ENCODE data around the gene UBR3. TPM values are rescaled to one million over a fixed set of nuclear protein-coding genes. Genes with fewer than 3 reads are reported as not detected.

UBR3 gene
- total and polyA plus RNA-seq, 4 donors, result 9.5 to 137 (median 25.7) TPM

DNA sequence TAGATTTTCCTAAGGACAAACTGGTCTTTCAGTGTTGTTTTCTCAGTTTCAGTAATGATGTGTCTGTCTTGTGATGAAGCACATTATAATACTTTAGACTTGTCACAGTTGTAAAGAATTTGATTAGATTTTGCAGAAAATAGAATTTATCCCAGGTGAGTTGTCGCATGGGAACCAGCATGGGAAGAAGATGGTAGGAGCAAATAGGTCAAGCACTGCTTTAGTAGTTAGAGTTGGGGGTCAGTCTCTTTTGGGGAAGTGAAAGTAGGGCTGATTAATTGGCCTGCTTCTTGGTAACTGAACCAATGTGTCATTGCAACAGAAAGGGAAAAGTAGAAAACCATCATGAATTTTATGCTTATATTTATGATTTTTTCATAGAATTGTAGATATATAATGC, 197.5 kb downstream of the UBR3 start:
- Histone ChIP-seq H3K4me3 (no peak overlapping the region), H3K27me3 (ENCODE audit: control insufficient read depth in 3 of 3, insufficient read depth in 3 of 3, low read length in 2 of 3) (no peaks in the 10 kb centered on the region), H3K9ac (ENCODE audit: insufficient read depth in 1 of 2, low read length in 2 of 2) (no peak overlapping the region), H3K9me3 (ENCODE audit: control insufficient read depth in 4 of 4, insufficient read depth in 3 of 4, low read length in 3 of 4) (no peaks in the 10 kb centered on the region), H3K4me1 (ENCODE audit: control insufficient read depth in 5 of 5, insufficient read depth in 5 of 5, low read length in 5 of 5) (peaks cover 0 to 15% (median 0%) of the 10 kb centered on the region in 5 donors), H3K36me3 (ENCODE audit: control insufficient read depth in 4 of 4, insufficient read depth in 4 of 4, low read length in 4 of 4) (peaks cover 0 to 12% (median 3%) of the 10 kb centered on the region in 4 donors), H3K27ac (ENCODE audit: low read depth in 1 of 2, low read length in 1 of 2) (no peak overlapping the region)
- no peak for TF ChIP-seq CTCF (IDR thresholded peaks at IDR 0.05; ENCODE audit: control extremely low read depth, extremely low read depth)
- no peak for DNase-seq
- WGBS, 2 donors, result 95% methylated on average over 1 of the region's 1 CpG
- ATAC-seq (ENCODE audit: insufficient read depth, low FRiP score), result no peak

DNA sequence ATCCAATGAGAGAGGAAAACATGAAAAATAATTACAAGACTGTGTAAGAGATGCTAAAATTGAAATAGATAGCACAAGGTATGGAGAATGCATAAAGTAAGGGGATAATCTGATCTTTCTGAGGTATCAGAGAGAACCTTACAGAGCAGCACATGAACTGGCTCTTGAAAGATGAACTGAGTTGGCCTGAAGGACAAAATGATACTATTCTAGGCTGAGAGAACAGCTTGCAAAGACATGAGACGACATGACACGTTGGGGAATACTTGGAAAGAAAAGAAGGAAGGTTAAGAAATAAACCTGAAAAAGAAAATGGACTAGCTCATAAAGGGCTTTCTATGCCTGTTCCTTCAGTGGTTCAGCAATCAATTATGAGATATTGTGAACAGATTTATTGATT, 198.0 kb downstream of the UBR3 start:
- Histone ChIP-seq H3K9me3 (ENCODE audit: control insufficient read depth in 4 of 4, insufficient read depth in 3 of 4, low read length in 3 of 4) (no peaks in the 10 kb centered on the region), H3K27ac (ENCODE audit: low read depth in 1 of 2, low read length in 1 of 2) (no peak overlapping the region), H3K27me3 (ENCODE audit: control insufficient read depth in 3 of 3, insufficient read depth in 3 of 3, low read length in 2 of 3) (no peaks in the 10 kb centered on the region), H3K9ac (ENCODE audit: insufficient read depth in 1 of 2, low read length in 2 of 2) (no peak overlapping the region), H3K36me3 (ENCODE audit: control insufficient read depth in 4 of 4, insufficient read depth in 4 of 4, low read length in 4 of 4) (peaks cover 2 to 14% (median 5%) of the 10 kb centered on the region in 4 donors), H3K4me1 (ENCODE audit: control insufficient read depth in 5 of 5, insufficient read depth in 5 of 5, low read length in 5 of 5) (peaks cover 0 to 15% (median 0%) of the 10 kb centered on the region in 5 donors), H3K4me3 (no peak overlapping the region)
- no peak for ATAC-seq (ENCODE audit: insufficient read depth, low FRiP score)
- WGBS, 2 donors, result 95 to 96% methylated on average over 2 of the region's 2 CpGs
- TF ChIP-seq CTCF (IDR thresholded peaks at IDR 0.05; ENCODE audit: control extremely low read depth, extremely low read depth), result no peak
- no peak for DNase-seq

GRCh38 chr2:170026361-170026760, 199.1 kb downstream of the UBR3 start:
- Histone ChIP-seq H3K4me3 (no peak overlapping the region), H3K27me3 (ENCODE audit: control insufficient read depth in 3 of 3, insufficient read depth in 3 of 3, low read length in 2 of 3) (no peaks in the 10 kb centered on the region), H3K4me1 (ENCODE audit: control insufficient read depth in 5 of 5, insufficient read depth in 5 of 5, low read length in 5 of 5) (peaks cover 0 to 12% (median 0%) of the 10 kb centered on the region in 5 donors), H3K9ac (ENCODE audit: insufficient read depth in 1 of 2, low read length in 2 of 2) (no peak overlapping the region), H3K9me3 (ENCODE audit: control insufficient read depth in 4 of 4, insufficient read depth in 3 of 4, low read length in 3 of 4) (no peaks in the 10 kb centered on the region), H3K36me3 (ENCODE audit: control insufficient read depth in 4 of 4, insufficient read depth in 4 of 4, low read length in 4 of 4) (peaks cover 3 to 14% (median 4%) of the 10 kb centered on the region in 4 donors), H3K27ac (ENCODE audit: low read depth in 1 of 2, low read length in 1 of 2) (no peak overlapping the region)
- ATAC-seq (ENCODE audit: insufficient read depth, low FRiP score) (no peak), DNase-seq (peak in 1 of 3 donors; percentile 19)
- no peak for TF ChIP-seq CTCF (IDR thresholded peaks at IDR 0.05; ENCODE audit: control extremely low read depth, extremely low read depth)
- WGBS, 2 donors, result 73 to 87% methylated on average over 1 of the region's 1 CpG

GRCh38 chr2:170029551-170029950, 202.3 kb downstream of the UBR3 start:
- H3K9me3 ChIP-seq (ENCODE audit: control insufficient read depth in 4 of 4, insufficient read depth in 3 of 4, low read length in 3 of 4), result no peaks in the 10 kb centered on the region
- H3K36me3 ChIP-seq (ENCODE audit: control insufficient read depth in 4 of 4, insufficient read depth in 4 of 4, low read length in 4 of 4), result peaks cover 0 to 11% (median 10%) of the 10 kb centered on the region in 4 donors
- H3K27ac ChIP-seq (ENCODE audit: low read depth in 1 of 2, low read length in 1 of 2), result no peak overlapping the region
- H3K4me1 ChIP-seq (ENCODE audit: control insufficient read depth in 5 of 5, insufficient read depth in 5 of 5, low read length in 5 of 5), result no peaks in the 10 kb centered on the region
- no peaks in the 10 kb centered on the region for H3K27me3 ChIP-seq (ENCODE audit: control insufficient read depth in 3 of 3, insufficient read depth in 3 of 3, low read length in 2 of 3)
- TF ChIP-seq CTCF (IDR thresholded peaks at IDR 0.05; ENCODE audit: control extremely low read depth, extremely low read depth), result no peak
- ATAC-seq (ENCODE audit: insufficient read depth, low FRiP score) (no peak), DNase-seq (no peak)
- no peak overlapping the region for H3K9ac ChIP-seq (ENCODE audit: insufficient read depth in 1 of 2, low read length in 2 of 2)
- H3K4me3 ChIP-seq, result no peak overlapping the region

Measured in lung (tissue), 12 donors.